ENCODE data around the gene PRKN. TPM values are rescaled to one million over a fixed set of nuclear protein-coding genes. Genes with fewer than 3 reads are reported as not detected.
"Not testable (repeated sequence)": the region's sequence is repeated elsewhere in the genome, so short reads cannot be mapped to it uniquely, and the experiment has no call there.

The PRKN gene
- total RNA-seq, 4 donors from 2014 or later, result 6.3 to 11.9 (median 9.5) TPM

- TF ChIP-seq CTCF (IDR thresholded peaks at IDR 0.05), result no peak
- DNase-seq (ENCODE audit: low spot score in 2 of 2), result no peak
- 88 to 89% methylated on average over 6 of the region's 6 CpGs for WGBS, 2 donors
- intact Hi-C loops (cut with DNase I; ENCODE audit: low total_unique reads), result no loop called here
- H3K4me3 ChIP-seq (ENCODE audit: low read depth, poor library complexity, severe bottlenecking), result no peak overlapping the region
These were observed 194.6 kb downstream of the PRKN start for GRCh38 chr6:162533009-162533400.

GRCh38 chr6:162532283-162533008 is 195.1 kb downstream of the PRKN start:
- 73% methylated on average over 9 of the region's 9 CpGs for WGBS, 2 donors
- intact Hi-C loops (cut with DNase I; ENCODE audit: low total_unique reads), result no loop called here
- no peak for DNase-seq (ENCODE audit: low spot score in 2 of 2)
- TF ChIP-seq CTCF (IDR thresholded peaks at IDR 0.05) (no peak), POLR2A (IDR thresholded peaks at IDR 0.05) (no peak)
- H3K4me3 ChIP-seq (ENCODE audit: low read depth, poor library complexity, severe bottlenecking), result no peak overlapping the region

GRCh38 chr6:162531391-162531790 is 196.2 kb downstream of the PRKN start:
- WGBS, 2 donors, result 88 to 95% methylated on average over 4 of the region's 4 CpGs
- DNase-seq (ENCODE audit: low spot score in 2 of 2); H3K4me3 ChIP-seq (ENCODE audit: low read depth, poor library complexity, severe bottlenecking); intact Hi-C loops (cut with DNase I; ENCODE audit: low total_unique reads): not testable (repeated sequence)

GRCh38 chr6:162528538-162528937 is 199.0 kb downstream of the PRKN start:
- no peak overlapping the region for H3K4me3 ChIP-seq (ENCODE audit: low read depth, poor library complexity, severe bottlenecking)
- 78 to 93% methylated on average over 6 of the region's 6 CpGs for WGBS, 2 donors
- intact Hi-C loops (cut with DNase I; ENCODE audit: low total_unique reads), result no loop called here
- DNase-seq (ENCODE audit: low spot score in 2 of 2), result no peak
- TF ChIP-seq POLR2A (IDR thresholded peaks at IDR 0.05) (no peak), CTCF (IDR thresholded peaks at IDR 0.05) (no peak)

- no peak for TF ChIP-seq CTCF (IDR thresholded peaks at IDR 0.05)
- no peak for TF ChIP-seq POLR2A (IDR thresholded peaks at IDR 0.05)
- 81 to 89% methylated on average over 7 of the region's 7 CpGs for WGBS, 2 donors
- no peak overlapping the region for H3K4me3 ChIP-seq (ENCODE audit: low read depth, poor library complexity, severe bottlenecking)
- DNase-seq (ENCODE audit: low spot score in 2 of 2), result no peak
- intact Hi-C loops (cut with DNase I; ENCODE audit: low total_unique reads), result no loop called here
These were observed 200.6 kb downstream of the PRKN start for GRCh38 chr6:162526960-162527359.

GRCh38 chr6:162525181-162525580 is 202.4 kb downstream of the PRKN start:
- TF ChIP-seq POLR2A (IDR thresholded peaks at IDR 0.05), result no peak
- TF ChIP-seq CTCF (IDR thresholded peaks at IDR 0.05), result no peak
- no peak overlapping the region for H3K4me3 ChIP-seq (ENCODE audit: low read depth, poor library complexity, severe bottlenecking)
- intact Hi-C loops (cut with DNase I; ENCODE audit: low total_unique reads), result no loop called here
- DNase-seq (ENCODE audit: low spot score in 2 of 2), result no peak
- 71 to 80% methylated on average over 6 of the region's 6 CpGs for WGBS, 2 donors
